Measurements from ENCODE around the gene SNRNP70.

Gene SNRNP70

GRCh38 chr19:49150106-49150943 is 65.1 kb downstream of the SNRNP70 start:
- no peak overlapping the region for H3K27ac ChIP-seq (ENCODE audit: low read depth, low read length)
- no peaks in the 10 kb centered on the region for H3K4me1 ChIP-seq (ENCODE audit: control insufficient read depth, insufficient read depth, low read length, unreplicated experiment)
- H3K27me3 ChIP-seq (ENCODE audit: insufficient read depth, low read length), result no peaks in the 10 kb centered on the region
- no peaks in the 10 kb centered on the region for H3K79me2 ChIP-seq (ENCODE audit: control insufficient read depth, insufficient read depth, low read length, unreplicated experiment)
- no peaks in the 10 kb centered on the region for H3K36me3 ChIP-seq (ENCODE audit: insufficient read depth, low read length)
- H3K4me3 ChIP-seq (ENCODE audit: low read depth, low read length), result peak overlapping the region; percentile 89
- H2AFZ ChIP-seq (ENCODE audit: low read length, unreplicated experiment), result peak overlapping the region; percentile 80

DNA sequence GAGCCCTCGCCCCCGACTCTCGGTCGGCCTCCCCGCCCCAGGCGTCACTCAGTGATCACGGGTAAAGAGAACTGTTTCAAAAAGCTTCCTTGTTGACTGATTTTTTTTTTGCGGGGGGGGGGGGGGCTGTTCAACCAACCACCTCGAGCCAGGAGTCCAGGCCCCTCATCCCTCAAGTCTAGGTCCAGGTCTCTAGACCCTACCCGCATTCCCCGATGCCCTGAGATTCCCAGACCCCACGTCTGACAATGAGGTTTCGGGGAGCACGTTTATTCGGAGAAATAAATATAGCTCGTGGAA is 65.6 kb downstream of the SNRNP70 start:
- H3K4me1 ChIP-seq (ENCODE audit: control insufficient read depth, insufficient read depth, low read length, unreplicated experiment), result no peaks in the 10 kb centered on the region
- no peaks in the 10 kb centered on the region for H3K27me3 ChIP-seq (ENCODE audit: insufficient read depth, low read length)
- H3K79me2 ChIP-seq (ENCODE audit: control insufficient read depth, insufficient read depth, low read length, unreplicated experiment), result no peaks in the 10 kb centered on the region
- H3K36me3 ChIP-seq (ENCODE audit: insufficient read depth, low read length), result no peaks in the 10 kb centered on the region
- no peak overlapping the region for H2AFZ ChIP-seq (ENCODE audit: low read length, unreplicated experiment)
- H3K27ac ChIP-seq (ENCODE audit: low read depth, low read length), result no peak overlapping the region
- H3K4me3 ChIP-seq (ENCODE audit: low read depth, low read length), result peak overlapping the region; percentile 89

- Histone ChIP-seq H3K27ac (ENCODE audit: low read depth, low read length) (no peak overlapping the region), H3K4me3 (ENCODE audit: low read depth, low read length) (peak overlapping the region; percentile 89), H2AFZ (ENCODE audit: low read length, unreplicated experiment) (no peak overlapping the region), H3K4me1 (ENCODE audit: control insufficient read depth, insufficient read depth, low read length, unreplicated experiment) (no peaks in the 10 kb centered on the region), H3K27me3 (ENCODE audit: insufficient read depth, low read length) (no peaks in the 10 kb centered on the region), H3K79me2 (ENCODE audit: control insufficient read depth, insufficient read depth, low read length, unreplicated experiment) (no peaks in the 10 kb centered on the region), H3K36me3 (ENCODE audit: insufficient read depth, low read length) (no peaks in the 10 kb centered on the region)
Observed at GRCh38 chr19:49151267-49152118, 66.2 kb downstream of the SNRNP70 start.

DNA sequence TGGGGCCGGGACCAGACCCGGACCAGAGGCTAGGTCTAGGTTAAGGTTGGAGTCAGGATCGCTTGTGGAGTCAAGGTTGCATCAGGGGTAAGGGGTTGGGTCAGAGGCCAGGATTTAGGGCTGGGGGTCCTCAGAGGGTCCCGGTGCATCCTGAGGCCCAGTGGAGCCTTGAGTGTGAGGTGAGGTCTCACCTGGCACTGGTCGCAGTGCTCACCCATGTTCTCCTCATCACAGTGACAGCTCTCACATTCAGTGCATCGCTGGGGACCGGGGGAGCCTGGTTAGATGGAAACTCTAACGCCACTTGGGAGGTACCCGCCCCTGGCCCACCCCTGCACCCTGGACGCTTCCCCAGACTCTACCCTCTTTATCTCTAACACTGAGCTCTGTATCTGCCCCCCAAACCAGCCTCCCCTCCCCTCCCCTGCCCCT is 66.9 kb downstream of the SNRNP70 start:
- H3K27me3 ChIP-seq (ENCODE audit: insufficient read depth, low read length), result no peaks in the 10 kb centered on the region

DNA sequence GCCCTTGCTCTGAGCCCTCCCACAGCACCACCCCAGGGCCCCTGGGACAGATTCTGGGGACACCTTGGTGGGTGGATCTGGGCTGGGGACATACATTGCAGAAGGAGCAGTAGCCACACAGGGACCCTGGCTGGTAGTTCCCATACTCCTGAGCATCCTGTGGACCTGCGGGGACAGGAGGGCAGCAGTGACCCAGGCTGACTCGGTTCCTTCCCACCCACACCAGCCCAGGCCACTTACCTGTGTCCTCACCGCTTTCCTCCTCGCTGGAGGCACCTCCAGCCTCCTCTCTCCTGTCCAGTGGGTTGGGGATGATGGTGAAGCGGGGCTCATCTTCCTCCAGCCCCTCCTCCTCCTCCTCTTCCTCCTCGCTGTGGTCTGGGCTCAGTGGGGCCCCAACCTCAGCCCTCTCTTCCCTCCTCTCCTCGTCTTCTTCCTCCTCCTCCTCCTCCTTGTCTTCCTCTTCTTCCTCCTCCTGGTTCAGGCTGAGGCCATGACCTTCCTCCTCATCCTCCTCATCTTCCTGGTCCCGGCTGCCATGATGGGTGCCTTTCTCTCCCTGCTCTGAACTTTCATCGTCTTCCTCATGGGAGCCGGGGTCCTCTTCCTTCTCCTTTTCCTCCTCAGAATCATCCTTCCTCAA is 68.0 kb downstream of the SNRNP70 start:
- Histone ChIP-seq H3K36me3 (ENCODE audit: insufficient read depth, low read length) (no peaks in the 10 kb centered on the region), H3K79me2 (ENCODE audit: control insufficient read depth, insufficient read depth, low read length, unreplicated experiment) (peaks cover 2% of the 10 kb centered on the region), H3K4me3 (ENCODE audit: low read depth, low read length) (no peak overlapping the region), H3K27me3 (ENCODE audit: insufficient read depth, low read length) (no peaks in the 10 kb centered on the region), H3K27ac (ENCODE audit: low read depth, low read length) (no peak overlapping the region), H2AFZ (ENCODE audit: low read length, unreplicated experiment) (no peak overlapping the region), H3K4me1 (ENCODE audit: control insufficient read depth, insufficient read depth, low read length, unreplicated experiment) (no peaks in the 10 kb centered on the region)

More for the DNA sequence above, 66.9 kb downstream of the SNRNP70 start:
- H3K27ac ChIP-seq (ENCODE audit: low read depth, low read length), result no peak overlapping the region
- H3K36me3 ChIP-seq (ENCODE audit: insufficient read depth, low read length), result no peaks in the 10 kb centered on the region
- no peaks in the 10 kb centered on the region for H3K4me1 ChIP-seq (ENCODE audit: control insufficient read depth, insufficient read depth, low read length, unreplicated experiment)
- no peaks in the 10 kb centered on the region for H3K79me2 ChIP-seq (ENCODE audit: control insufficient read depth, insufficient read depth, low read length, unreplicated experiment)
- H2AFZ ChIP-seq (ENCODE audit: low read length, unreplicated experiment), result no peak overlapping the region
- no peak overlapping the region; the same call in 1 of the 2 replicates for H3K4me3 ChIP-seq (ENCODE audit: low read depth, low read length)

- no peaks in the 10 kb centered on the region for H3K27me3 ChIP-seq (ENCODE audit: insufficient read depth, low read length)
- H3K4me3 ChIP-seq (ENCODE audit: low read depth, low read length), result no peak overlapping the region
- H2AFZ ChIP-seq (ENCODE audit: low read length, unreplicated experiment), result no peak overlapping the region
- no peaks in the 10 kb centered on the region for H3K4me1 ChIP-seq (ENCODE audit: control insufficient read depth, insufficient read depth, low read length, unreplicated experiment)
- no peak overlapping the region for H3K27ac ChIP-seq (ENCODE audit: low read depth, low read length)
- peaks cover 6% of the 10 kb centered on the region for H3K79me2 ChIP-seq (ENCODE audit: control insufficient read depth, insufficient read depth, low read length, unreplicated experiment)
- H3K36me3 ChIP-seq (ENCODE audit: insufficient read depth, low read length), result no peaks in the 10 kb centered on the region
Observed at GRCh38 chr19:49154279-49154678, 69.0 kb downstream of the SNRNP70 start.

- Histone ChIP-seq H3K4me3 (ENCODE audit: low read depth, low read length) (no peak within 1 kb of the TSS), H2AFZ (ENCODE audit: low read length, unreplicated experiment) (no peak within 1 kb of the TSS), H3K4me1 (ENCODE audit: control insufficient read depth, insufficient read depth, low read length, unreplicated experiment) (no peaks in the 10 kb centered on the region), H3K27ac (ENCODE audit: low read depth, low read length) (no peak within 1 kb of the TSS), H3K79me2 (ENCODE audit: control insufficient read depth, insufficient read depth, low read length, unreplicated experiment) (peaks cover 6% of the 10 kb centered on the region), H3K36me3 (ENCODE audit: insufficient read depth, low read length) (no peaks in the 10 kb centered on the region), H3K27me3 (ENCODE audit: insufficient read depth, low read length) (no peaks in the 10 kb centered on the region)
Observed at GRCh38 chr19:49155005-49155819, 70.0 kb downstream of the SNRNP70 start, which contains the start of gene HRC. TSS of gene HRC (minus strand) at chr19:49155396. CDS start at chr19:49155237, 159 bp downstream.

DNA sequence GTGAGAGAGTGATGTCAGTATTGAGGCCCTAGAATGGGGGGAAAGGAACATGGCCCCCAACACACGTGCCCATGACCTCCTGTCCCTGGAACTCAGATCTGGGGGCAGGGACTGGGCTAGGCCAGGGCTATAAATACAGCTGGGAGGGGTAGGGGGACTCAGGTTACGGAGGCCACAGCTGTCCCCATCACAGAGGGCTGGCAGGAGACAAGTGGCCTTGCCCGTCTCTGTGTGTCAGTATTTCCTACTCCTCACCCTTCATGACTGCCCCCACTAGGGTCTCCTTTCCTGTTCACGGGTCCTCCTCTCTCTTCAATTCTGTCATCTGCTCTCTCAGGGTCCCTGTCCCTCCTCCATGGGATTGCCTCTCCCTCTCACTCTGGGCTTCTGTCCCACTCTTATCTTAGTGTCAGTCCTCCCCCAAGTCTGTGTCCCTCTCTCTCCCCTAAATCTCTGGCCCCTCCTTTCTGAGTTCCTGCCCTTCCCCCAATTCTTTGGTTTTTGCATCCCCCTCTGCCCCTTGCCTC is 70.6 kb downstream of the SNRNP70 start:
- H3K27me3 ChIP-seq (ENCODE audit: insufficient read depth, low read length), result no peaks in the 10 kb centered on the region

GRCh38 chr19:49157445-49158224 is 72.4 kb downstream of the SNRNP70 start, which contains the start of gene TRPM4:
TSS of gene TRPM4 (plus strand) at chr19:49157792. CDS start at chr19:49157867, 75 bp downstream.
- Histone ChIP-seq H3K27ac (ENCODE audit: low read depth, low read length) (no peak within 1 kb of the TSS), H3K36me3 (ENCODE audit: insufficient read depth, low read length) (no peaks in the 10 kb centered on the region), H3K27me3 (ENCODE audit: insufficient read depth, low read length) (no peaks in the 10 kb centered on the region), H2AFZ (ENCODE audit: low read length, unreplicated experiment) (peak within 1 kb of the TSS; percentile 59), H3K4me3 (ENCODE audit: low read depth, low read length) (peak within 1 kb of the TSS; percentile 91), H3K4me1 (ENCODE audit: control insufficient read depth, insufficient read depth, low read length, unreplicated experiment) (peaks cover 5% of the 10 kb centered on the region), H3K79me2 (ENCODE audit: control insufficient read depth, insufficient read depth, low read length, unreplicated experiment) (peaks cover 6% of the 10 kb centered on the region)

More for the DNA sequence above, 70.6 kb downstream of the SNRNP70 start:
- Histone ChIP-seq H3K4me1 (ENCODE audit: control insufficient read depth, insufficient read depth, low read length, unreplicated experiment) (no peaks in the 10 kb centered on the region), H3K27ac (ENCODE audit: low read depth, low read length) (no peak overlapping the region), H3K36me3 (ENCODE audit: insufficient read depth, low read length) (no peaks in the 10 kb centered on the region), H3K4me3 (ENCODE audit: low read depth, low read length) (no peak overlapping the region), H3K79me2 (ENCODE audit: control insufficient read depth, insufficient read depth, low read length, unreplicated experiment) (peaks cover 6% of the 10 kb centered on the region), H2AFZ (ENCODE audit: low read length, unreplicated experiment) (no peak overlapping the region)
